ENCODE results near the gene CORO1C.
"Not testable (repeated sequence)": the region's sequence is repeated elsewhere in the genome, so short reads cannot be mapped to it uniquely, and the experiment has no call there.

Gene CORO1C

GRCh38 chr12:108752387-108752786 is 21.1 kb upstream of the CORO1C start:
- peak; percentile 36 for DNase-seq

- no peak for DNase-seq
These were observed 20.5 kb upstream of the CORO1C start for GRCh38 chr12:108751821-108752220.

- not testable (repeated sequence) for DNase-seq
These were observed 19.7 kb upstream of the CORO1C start for GRCh38 chr12:108751003-108751402.

- DNase-seq: no peak
These were observed 19.2 kb upstream of the CORO1C start for GRCh38 chr12:108750526-108750925.

GRCh38 chr12:108747563-108747962 is 16.2 kb upstream of the CORO1C start:
- DNase-seq: no peak

GRCh38 chr12:108745641-108746040 is 14.3 kb upstream of the CORO1C start:
- DNase-seq: no peak

GRCh38 chr12:108744021-108744897 is 12.9 kb upstream of the CORO1C start:
- no peak for DNase-seq

GRCh38 chr12:108738170-108738569 is 6.9 kb upstream of the CORO1C start:
- DNase-seq: no peak

- no peak for DNase-seq
These were observed 4.5 kb upstream of the CORO1C start for GRCh38 chr12:108735855-108736254.

GRCh38 chr12:108734200-108734906 is 3.0 kb upstream of the CORO1C start:
- DNase-seq: no peak

GRCh38 chr12:108733230-108733531 is 1.9 kb upstream of the CORO1C start:
- DNase-seq: not testable (repeated sequence)

GRCh38 chr12:108732489-108733229 is 1.3 kb upstream of the CORO1C start:
- DNase-seq: no peak

- DNase-seq: peak; percentile 94
These were observed 646 bp upstream of the CORO1C start for GRCh38 chr12:108731866-108732461.

- peak; percentile 56 for DNase-seq
These were observed 783 bp downstream of the CORO1C start for GRCh38 chr12:108730365-108731104.

- DNase-seq: peak; percentile 51
These were observed 1.5 kb downstream of the CORO1C start for GRCh38 chr12:108729612-108730364.

GRCh38 chr12:108728820-108729611 is 2.3 kb downstream of the CORO1C start:
- DNase-seq: no peak

- DNase-seq: no peak
These were observed 3.2 kb downstream of the CORO1C start for GRCh38 chr12:108727868-108728735.

GRCh38 chr12:108727161-108727560 is 4.2 kb downstream of the CORO1C start:
- no peak for DNase-seq

GRCh38 chr12:108724890-108725151 is 6.5 kb downstream of the CORO1C start:
- DNase-seq: no peak
